ENCODE data around the gene ANKRD66.

Gene ANKRD66

GRCh38 chr6:46789434-46790354 lies 43.0 kb downstream of the ANKRD66 start:
- no peak for DNase-seq (ENCODE audit: extremely low read depth in 1 of 2, low read depth in 1 of 2)

GRCh38 chr6:46790355-46790874 lies 43.7 kb downstream of the ANKRD66 start:
- no peak for DNase-seq (ENCODE audit: extremely low read depth in 1 of 2, low read depth in 1 of 2)

GRCh38 chr6:46792635-46793034 lies 45.9 kb downstream of the ANKRD66 start:
- no peak for DNase-seq (ENCODE audit: extremely low read depth in 1 of 2, low read depth in 1 of 2)

- no peak for DNase-seq (ENCODE audit: extremely low read depth in 1 of 2, low read depth in 1 of 2)
These were observed 46.4 kb downstream of the ANKRD66 start, which contains the start of gene MEP1A for GRCh38 chr6:46793138-46793537. MEP1A (plus strand) TSS chr6:46793389; CDS start chr6:46793399, 10 bp downstream.

GRCh38 chr6:46794068-46794467 lies 47.3 kb downstream of the ANKRD66 start:
- no peak for DNase-seq (ENCODE audit: extremely low read depth in 1 of 2, low read depth in 1 of 2)

- DNase-seq (ENCODE audit: extremely low read depth in 1 of 2, low read depth in 1 of 2): no peak
These were observed 49.1 kb downstream of the ANKRD66 start for GRCh38 chr6:46795816-46796215.

- DNase-seq (ENCODE audit: extremely low read depth in 1 of 2, low read depth in 1 of 2): no peak
These were observed 50.3 kb downstream of the ANKRD66 start for GRCh38 chr6:46796848-46797580.

GRCh38 chr6:46799657-46800056 lies 52.9 kb downstream of the ANKRD66 start:
- DNase-seq (ENCODE audit: extremely low read depth in 1 of 2, low read depth in 1 of 2): no peak

GRCh38 chr6:46808806-46809205 lies 62.1 kb downstream of the ANKRD66 start:
- no peak for DNase-seq (ENCODE audit: extremely low read depth in 1 of 2, low read depth in 1 of 2)
